B cell (primary cell): Measurements from ENCODE around the gene HBQ1. TPM values are rescaled to one million over a fixed set of nuclear protein-coding genes. Genes with fewer than 3 reads are reported as not detected.
A peak's percentile ranks its signal among the peaks of the same experiment; 100 is the strongest.

Experiments
- ATAC-seq: fragments of 200-7000 bp; cut with Tn5 transposase; one replicate; pipeline ENCODE4 v1.10.0; 2021; ENCODE audit warnings: low read depth, mild to moderate bottlenecking, moderate number of reproducible peaks, moderate library complexity
- CTCF ChIA-PET: fragments of 350-600 bp; sonication (Branson Sonifier 250); formaldehyde crosslinking; loops from one replicate; lab custom pipeline; 2021; ENCODE audit warnings: antibody characterized with exemption, inconsistent platforms; lab: Charles Lee
- POLR2A ChIA-PET: fragments of 350-600 bp; sonication (Branson Sonifier 250); formaldehyde crosslinking; loops from one replicate; lab custom pipeline; 2021; ENCODE audit warnings: antibody characterized with exemption; lab: Charles Lee
- DNase-seq: peaks from one replicate; pipeline ENCODE4 v3.0.0; 2013
- H2AFZ ChIP-seq: 2 replicates; pipeline ENCODE4 v1.6.1; 2012; ENCODE audit warnings: mild to moderate bottlenecking, low read depth, low read length; ENCODE audit not compliant: insufficient read depth, poor library complexity, severe bottlenecking
- H3K27ac ChIP-seq, 2 donors: 1 replicate in 1 of 2; 2 replicates in 1 of 2; pipeline ENCODE4 v1.5.1; 2012 to 2013; ENCODE audit warnings: low read length in 2 of 2, mild to moderate bottlenecking in 2 of 2, moderate library complexity in 1 of 2
- H3K27me3 ChIP-seq, 4 experiments: fragments of 200-600 bp in 1 of 4; sonication (generic) in 1 of 4; replicated peaks in 1 of 4; 1 replicate in 2 of 4; 2 replicates in 2 of 4; pipeline versions ENCODE4 v1.6.1 to v1.7.0; 2013 to 2016; ENCODE audit warnings: low read length in 3 of 4, mild to moderate bottlenecking in 2 of 4, mixed read lengths in 1 of 4, moderate library complexity in 1 of 4; ENCODE audit not compliant: insufficient read depth in 4 of 4, control insufficient read depth in 3 of 4; ENCODE audit errors: control extremely low read depth in 1 of 4
- H3K36me3 ChIP-seq, 2 experiments: replicated peaks in 1 of 2; 1 replicate in 1 of 2; 2 replicates in 1 of 2; pipeline versions ENCODE4 v1.6.1 to v1.7.1; 2013; ENCODE audit warnings: low read length in 1 of 2; ENCODE audit not compliant: insufficient read depth in 2 of 2, control insufficient read depth in 1 of 2; ENCODE audit errors: control extremely low read depth in 1 of 2, extremely low read depth in 1 of 2
- H3K4me1 ChIP-seq, 2 donors: fragments of 200-600 bp in 1 of 2; sonication (generic) in 1 of 2; 1 replicate in 1 of 2; 2 replicates in 1 of 2; pipeline versions ENCODE4 v1.5.1 to v1.6.1; 2013 to 2017; ENCODE audit warnings: low read length in 2 of 2; ENCODE audit not compliant: control insufficient read depth in 2 of 2, insufficient read depth in 2 of 2
- H3K4me2 ChIP-seq: replicated peaks from 2 replicates; pipeline ENCODE3; 2012; ENCODE audit warnings: mild to moderate bottlenecking, low read depth, low read length; ENCODE audit not compliant: poor library complexity, severe bottlenecking
- H3K4me3 ChIP-seq, 5 experiments: fragments of 200-600 bp in 1 of 5; sonication (generic) in 1 of 5; 1 replicate in 3 of 5; 2 replicates in 2 of 5; pipeline versions ENCODE4 v1.5.1 to v1.7.0; 2011 to 2016; ENCODE audit warnings: low read length in 4 of 5, mild to moderate bottlenecking in 4 of 5, low read depth in 2 of 5, control low read depth in 1 of 5, moderate library complexity in 1 of 5; ENCODE audit not compliant: insufficient read depth in 1 of 5; ENCODE audit errors: control extremely low read depth in 1 of 5, extremely low read depth in 1 of 5
- H3K79me2 ChIP-seq: fragments of 200-600 bp; sonication (generic); one replicate; pipeline ENCODE4 v1.6.0; 2016; ENCODE audit warnings: low read length; ENCODE audit not compliant: control insufficient read depth, insufficient read depth
- H3K9ac ChIP-seq: fragments of 200-600 bp; sonication (generic); 2 replicates; pipeline ENCODE4 v1.6.1; 2017; ENCODE audit warnings: mild to moderate bottlenecking, low read length, moderate library complexity
- H3K9me3 ChIP-seq, 3 donors: one replicate each; pipeline versions ENCODE4 v1.6.1 to v1.7.1; 2013; ENCODE audit warnings: low read length in 2 of 3; ENCODE audit not compliant: control insufficient read depth in 2 of 3, insufficient read depth in 1 of 3; ENCODE audit errors: control extremely low read depth in 1 of 3
- H4K20me1 ChIP-seq: 2 replicates; pipeline ENCODE4 v1.6.0; 2012; ENCODE audit warnings: mild to moderate bottlenecking, low read length; ENCODE audit not compliant: insufficient read depth, control insufficient read depth, poor library complexity, severe bottlenecking
- H3K27ac Mint-ChIP-seq: one replicate; pipeline ENCODE4 v1.8.0; 2021; ENCODE audit warnings: mixed read lengths
- H3K27me3 Mint-ChIP-seq: one replicate; pipeline ENCODE4 v1.8.0; 2021; ENCODE audit warnings: mixed read lengths
- H3K4me1 Mint-ChIP-seq: one replicate; pipeline ENCODE4 v1.8.0; 2021; ENCODE audit warnings: mixed read lengths
- H3K4me3 Mint-ChIP-seq: one replicate; pipeline ENCODE4 v1.8.0; 2021; ENCODE audit warnings: mixed read lengths
- H3K9me3 Mint-ChIP-seq: one replicate; pipeline ENCODE4 v1.8.0; 2022; ENCODE audit warnings: mixed read lengths; ENCODE audit not compliant: insufficient read depth
- CTCF ChIP-seq: fragments of 200-600 bp; IDR thresholded peaks from one replicate; pipeline ENCODE4 v1.8.0; 2022; ENCODE audit warnings: antibody characterized with exemption, mild to moderate bottlenecking
- EZH2 ChIP-seq: IDR thresholded peaks from 2 replicates; pipeline ENCODE4 v1.6.1; 2012; ENCODE audit warnings: borderline replicate concordance, low read depth, mild to moderate bottlenecking, moderate library complexity, low read length; ENCODE audit not compliant: insufficient read depth, poor library complexity, severe bottlenecking
- WGBS: methylation state at CpG from one replicate; pipeline ENCODE4 v1.1.5; 2013; ENCODE audit warnings: missing lambda C conversion rate; ENCODE audit not compliant: insufficient coverage; 5-methylcytosine and 5-hydroxymethylcytosine counted together
- intact Hi-C: fragments of 100-400 bp; cut with micrococcal nuclease; formaldehyde crosslinking; loops from one replicate; pipeline ENCODE4 v1.10.0; 2022
- polyA minus RNA-seq: library from RNA; depleted of rRNA, polyadenylated mRNA; stranded (reverse); fragments of >200 nt; gene quantifications from 2 replicates; pipeline ENCODE4 v1.2.3, GENCODE V29; 2012
- polyA plus RNA-seq: library from polyadenylated mRNA; depleted of rRNA; stranded (reverse); fragments of >200 nt; gene quantifications from 2 replicates; pipeline ENCODE4 v1.2.3, GENCODE V29; 2012
- total RNA-seq, 2 donors: library from RNA; stranded (reverse); fragments of 120-200 nt in 1 of 2; gene quantifications; 1 replicate in 1 of 2; 2 replicates in 1 of 2; pipeline versions ENCODE4 v1.2.3 to v1.2.4, GENCODE V29; 2013 to 2022

Gene HBQ1
- not detected in 2 replicates for total RNA-seq
- 0.16 TPM for total RNA-seq (2013)
- polyA plus RNA-seq = not detected in 2 replicates
- 4.0 and 5.3 TPM in 2 replicates for polyA minus RNA-seq

- peaks cover 0 to 4% (median 0%) of the 10 kb centered on the region in 3 donors for H3K9me3 ChIP-seq
- H3K4me2 ChIP-seq = peak within 1 kb of the TSS; percentile 94
- no peak within 1 kb of the TSS for H3K27ac ChIP-seq
- no peaks in the 10 kb centered on the region for H4K20me1 ChIP-seq
- peaks cover 14 to 22% of the 10 kb centered on the region in 2 donors for H3K4me1 ChIP-seq
- TF ChIP-seq EZH2 (no peak), CTCF (peak; percentile 63)
- H3K4me3 ChIP-seq = peak within 1 kb of the TSS in 4 of 5 experiments; percentile 23 to 46 (median 38)
- peak; percentile 54 for DNase-seq
- H2AFZ ChIP-seq = peak within 1 kb of the TSS; percentile 70
- intact Hi-C loops = loop anchor here (2.0 kb wide), 1 partner anchor 41 kb away; the partner anchor contains the start of gene NPRL3
- Mint-ChIP-seq H3K9me3 (no peaks in the 10 kb centered on the region), H3K27me3 (peaks cover 24% of the 10 kb centered on the region), H3K4me3 (peak within 1 kb of the TSS; percentile 45), H3K27ac (no peak within 1 kb of the TSS), H3K4me1 (peaks cover 17% of the 10 kb centered on the region)
- 6% methylated on average over 48 of the region's 59 CpGs for WGBS
- ChIA-PET CTCF (interaction anchor here (0.8 to 4.1 kb wide), 4 partner anchors 63 to 115 kb away, joined by 3 to 34 read pairs (median 12); no protein-coding TSS in a partner anchor), POLR2A (interaction anchor here (0.6 kb wide), 2 partner anchors 20 to 21 kb away, joined by 5 to 13 read pairs; no protein-coding TSS in a partner anchor)
- H3K79me2 ChIP-seq = no peaks in the 10 kb centered on the region
- H3K36me3 ChIP-seq = no peaks in the 10 kb centered on the region
- no peak for ATAC-seq
- peak within 1 kb of the TSS; percentile 58 for H3K9ac ChIP-seq
- peaks cover 0 to 43% (median 25%) of the 10 kb centered on the region in 4 experiments for H3K27me3 ChIP-seq
Observed at GRCh38 chr16:180101-180675, at the start of gene HBQ1. Gene HBQ1, plus strand, starts transcription at chr16:180459. Its CDS starts 28 bp downstream, at chr16:180487.

GRCh38 chr16:130533-131173, 49.6 kb upstream of the HBQ1 start:
- H3K4me1 Mint-ChIP-seq = peaks cover 9% of the 10 kb centered on the region

More at GRCh38 chr16:130533-131173, 49.6 kb upstream of the HBQ1 start:
- H4K20me1 ChIP-seq = peaks cover 15% of the 10 kb centered on the region
- no peaks in the 10 kb centered on the region for H3K27me3 Mint-ChIP-seq
- TF ChIP-seq CTCF = no peak
- TF ChIP-seq EZH2 = no peak
- DNase-seq (no peak), ATAC-seq (no peak)
- no peak overlapping the region for H3K27ac ChIP-seq
- H3K79me2 ChIP-seq = peaks cover 38% of the 10 kb centered on the region
- ChIA-PET CTCF (no interaction called here), POLR2A (no interaction called here)
- H3K4me3 ChIP-seq = no peak overlapping the region
- H3K36me3 ChIP-seq = peaks cover 0 to 4% of the 10 kb centered on the region in 2 experiments
- H3K9me3 Mint-ChIP-seq = no peaks in the 10 kb centered on the region
- H3K27me3 ChIP-seq = no peaks in the 10 kb centered on the region
- H3K4me3 Mint-ChIP-seq = no peak overlapping the region
- H3K4me2 ChIP-seq = no peak overlapping the region
- no peak overlapping the region for H3K9ac ChIP-seq
- intact Hi-C loops = no loop called here
- H3K9me3 ChIP-seq = no peaks in the 10 kb centered on the region
- no peak overlapping the region for H3K27ac Mint-ChIP-seq
- H2AFZ ChIP-seq = no peak overlapping the region
- 100% methylated on average over 5 of the region's 15 CpGs for WGBS
- no peaks in the 10 kb centered on the region for H3K4me1 ChIP-seq
